ENCODE data around the gene TRPM6.

Gene TRPM6

DNA sequence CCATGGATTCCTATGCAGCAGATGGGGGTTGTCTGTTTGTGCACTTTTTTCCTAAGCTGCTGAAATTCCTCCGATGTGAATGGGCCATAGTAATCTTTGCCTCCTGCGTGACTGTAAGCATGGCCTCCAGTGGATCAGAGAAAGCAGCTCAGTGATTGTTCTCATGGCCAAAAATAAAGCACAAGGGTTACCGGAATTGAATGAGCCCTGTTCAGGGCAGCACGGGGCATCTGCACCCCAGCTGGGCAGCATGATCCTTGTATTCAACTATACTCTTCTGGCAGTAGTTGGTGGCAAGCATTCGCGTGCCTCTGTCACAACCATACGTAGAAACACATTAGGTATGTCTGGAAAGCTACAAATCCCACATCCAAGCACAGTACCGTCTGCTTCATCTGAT is 196.7 kb downstream of the TRPM6 start:
- no peak for DNase-seq

DNA sequence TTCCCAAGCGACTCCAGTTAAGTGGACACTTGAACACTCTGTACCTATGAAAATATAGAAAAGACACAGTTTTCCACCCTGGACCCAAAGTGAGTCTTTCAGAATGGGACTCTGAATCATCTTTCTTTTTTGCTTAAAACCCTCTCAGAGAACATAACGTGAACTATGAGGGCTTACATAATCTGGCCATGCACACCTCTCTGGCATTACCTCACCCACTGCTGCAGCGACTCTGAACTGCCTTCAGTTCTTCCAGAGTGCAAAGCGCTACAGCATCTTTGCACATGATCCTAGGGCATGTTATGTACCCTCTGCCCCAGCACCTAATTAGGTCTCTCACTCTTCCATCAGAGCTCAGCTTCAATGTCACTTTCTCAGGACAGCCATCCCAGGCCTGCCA is 204.4 kb downstream of the TRPM6 start:
- no peak for DNase-seq

DNA sequence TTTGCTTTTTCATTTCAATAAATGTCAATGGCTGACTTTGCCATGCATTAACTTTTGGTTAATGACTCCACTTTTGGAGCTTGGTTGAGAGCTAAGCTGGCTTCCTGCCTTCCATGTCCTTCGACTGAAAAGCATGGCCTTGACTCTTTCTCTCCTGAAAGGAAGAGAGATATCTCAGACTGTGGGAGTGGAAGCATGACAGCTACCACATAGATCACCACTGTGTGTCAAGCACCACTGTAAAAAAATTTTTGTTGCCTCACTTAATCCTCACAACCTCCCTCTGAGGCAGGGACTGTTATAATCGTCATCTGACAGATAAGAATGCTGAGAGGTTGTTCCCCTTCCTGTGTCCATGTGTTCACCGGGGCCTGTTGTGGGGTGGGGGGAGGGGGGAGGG is 205.8 kb downstream of the TRPM6 start:
- DNase-seq = no peak

DNA sequence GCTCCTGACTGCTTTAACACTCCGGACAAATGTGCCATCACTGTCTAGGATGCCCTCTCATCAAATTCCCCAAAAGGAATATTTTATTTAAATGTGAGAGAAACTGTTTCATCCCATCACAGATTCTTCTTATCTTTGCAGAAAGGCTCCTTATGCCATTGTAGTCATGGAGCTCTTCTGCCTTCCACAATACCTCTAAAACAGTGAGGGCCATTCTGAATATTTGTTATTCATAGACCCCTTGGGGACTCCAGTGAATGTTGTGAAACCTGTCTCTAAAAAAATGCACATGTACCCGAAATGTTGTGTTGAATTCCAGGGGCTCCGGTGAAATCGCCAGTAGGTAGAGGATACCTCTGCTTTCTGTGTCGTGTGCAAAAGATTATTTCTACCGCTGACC is 213.6 kb downstream of the TRPM6 start:
- DNase-seq = no peak
